ENCODE results near the gene HRCT1.
"Not testable (repeated sequence)": the region's sequence is repeated elsewhere in the genome, so short reads cannot be mapped to it uniquely, and the experiment has no call there.

Gene HRCT1

DNA sequence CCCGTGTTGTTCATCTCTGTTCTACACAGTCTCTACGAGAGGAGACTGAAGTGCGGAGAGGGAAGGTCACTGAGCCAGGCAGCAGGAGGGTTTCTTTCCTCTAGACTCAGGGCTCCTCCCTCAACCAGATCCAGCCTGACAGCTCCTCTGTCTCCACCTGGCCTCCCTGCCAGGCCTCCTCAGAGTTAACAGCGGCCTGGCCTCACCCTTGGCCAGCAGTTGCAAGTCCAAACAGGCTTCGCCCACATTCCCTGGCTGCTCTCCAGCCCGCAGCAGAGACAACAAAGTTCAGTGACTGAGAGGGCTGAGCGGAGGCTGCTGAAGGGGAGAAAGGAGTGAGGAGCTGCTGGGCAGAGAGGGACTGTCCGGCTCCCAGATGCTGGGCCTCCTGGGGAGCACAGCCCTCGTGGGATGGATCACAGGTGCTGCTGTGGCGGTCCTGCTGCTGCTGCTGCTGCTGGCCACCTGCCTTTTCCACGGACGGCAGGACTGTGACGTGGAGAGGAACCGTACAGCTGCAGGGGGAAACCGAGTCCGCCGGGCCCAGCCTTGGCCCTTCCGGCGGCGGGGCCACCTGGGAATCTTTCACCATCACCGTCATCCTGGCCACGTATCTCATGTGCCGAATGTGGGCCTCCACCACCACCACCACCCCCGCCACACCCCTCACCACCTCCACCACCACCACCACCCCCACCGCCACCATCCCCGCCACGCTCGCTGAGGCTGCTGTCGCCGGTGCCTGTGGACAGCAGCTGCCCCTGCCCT, at the start of gene HRCT1:
Gene HRCT1, plus strand, starts transcription at position 291 of the 768 bp plus-strand sequence. Its CDS starts 86 bp downstream, at position 377.
- no peak for DNase-seq (ENCODE audit: low read depth in 2 of 2)

- no peak for DNase-seq (ENCODE audit: low read depth in 2 of 2)
Measured at GRCh38 chr9:35856206-35856605, 49.8 kb upstream of the HRCT1 start.

DNA sequence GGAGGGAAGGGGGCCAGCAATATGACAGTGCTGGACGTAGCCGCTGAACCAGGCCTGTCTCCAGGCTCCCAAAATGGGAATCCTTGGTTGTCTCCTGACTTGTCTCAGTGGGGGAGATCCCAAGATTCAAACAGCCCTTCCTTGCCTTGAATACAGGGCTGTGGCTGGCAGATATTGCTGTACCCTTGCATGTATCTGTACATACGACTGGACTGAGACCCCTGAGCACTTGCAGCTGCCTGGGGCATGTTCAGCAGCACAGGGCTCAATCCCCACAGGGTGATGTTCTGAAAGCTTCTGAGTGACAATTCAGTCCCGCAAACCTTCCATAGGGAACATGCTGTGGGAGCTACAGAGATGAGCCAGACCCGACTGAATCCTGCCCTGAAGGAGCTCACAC, 49.1 kb upstream of the HRCT1 start:
- DNase-seq (ENCODE audit: low read depth in 2 of 2), result no peak

GRCh38 chr9:35858458-35858857, 47.5 kb upstream of the HRCT1 start:
- DNase-seq (ENCODE audit: low read depth in 2 of 2), result no peak

- DNase-seq (ENCODE audit: low read depth in 2 of 2), result no peak
Measured at GRCh38 chr9:35859310-35859989, 46.6 kb upstream of the HRCT1 start.

DNA sequence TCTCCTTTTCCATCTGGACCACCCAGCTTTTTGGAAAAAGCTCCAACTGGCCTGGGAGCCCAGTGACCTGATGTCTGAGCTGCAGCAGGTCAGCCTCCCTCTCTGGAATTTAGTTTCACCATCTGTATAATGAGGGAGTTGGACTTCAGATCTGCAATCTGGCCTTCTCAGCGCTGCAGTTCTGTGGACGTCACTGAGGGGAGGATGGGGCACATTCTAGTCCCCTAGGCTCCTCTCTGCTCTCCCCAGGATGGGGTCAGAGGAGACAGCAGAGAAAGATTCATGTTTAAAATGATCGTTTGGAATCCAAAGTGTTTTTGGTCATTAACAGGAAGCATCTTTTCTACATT, 46.0 kb upstream of the HRCT1 start:
- no peak for DNase-seq (ENCODE audit: low read depth in 2 of 2)

DNA sequence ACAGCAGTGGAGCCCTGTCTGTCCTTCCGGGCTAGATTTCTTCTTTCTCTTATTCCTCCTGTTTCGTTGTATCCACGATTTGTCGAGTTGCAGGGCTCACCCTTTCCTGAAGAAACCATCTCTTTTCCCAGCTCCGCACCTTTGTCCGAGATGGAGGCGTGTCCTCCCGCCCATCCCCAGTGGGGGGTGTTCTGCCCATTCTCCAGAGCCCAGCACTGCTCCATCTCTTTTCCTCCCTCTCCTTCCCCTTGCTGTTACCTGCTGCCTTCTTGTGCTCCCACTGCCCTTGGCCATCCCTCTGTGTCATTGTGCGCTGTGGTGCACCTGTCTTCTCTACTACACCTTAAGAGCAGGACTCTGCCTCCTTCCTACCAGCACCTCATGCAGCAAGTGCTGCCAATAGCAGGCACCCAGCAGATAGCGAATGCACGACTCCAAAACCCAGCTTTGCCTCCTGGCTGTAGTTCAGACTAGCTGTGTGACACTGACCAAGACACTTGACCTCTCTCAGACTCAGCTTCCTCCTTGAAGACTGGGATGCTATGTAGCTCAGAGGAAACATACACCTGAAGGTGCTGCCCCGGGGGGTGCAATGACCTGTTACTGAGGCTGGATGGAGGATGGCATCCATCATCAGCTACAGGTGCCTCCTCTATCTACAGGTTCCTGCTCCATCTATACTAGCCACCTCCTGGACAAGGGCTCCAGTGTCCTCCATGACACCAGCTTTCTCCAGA, 44.7 kb upstream of the HRCT1 start:
- no peak for DNase-seq (ENCODE audit: low read depth in 2 of 2)

DNA sequence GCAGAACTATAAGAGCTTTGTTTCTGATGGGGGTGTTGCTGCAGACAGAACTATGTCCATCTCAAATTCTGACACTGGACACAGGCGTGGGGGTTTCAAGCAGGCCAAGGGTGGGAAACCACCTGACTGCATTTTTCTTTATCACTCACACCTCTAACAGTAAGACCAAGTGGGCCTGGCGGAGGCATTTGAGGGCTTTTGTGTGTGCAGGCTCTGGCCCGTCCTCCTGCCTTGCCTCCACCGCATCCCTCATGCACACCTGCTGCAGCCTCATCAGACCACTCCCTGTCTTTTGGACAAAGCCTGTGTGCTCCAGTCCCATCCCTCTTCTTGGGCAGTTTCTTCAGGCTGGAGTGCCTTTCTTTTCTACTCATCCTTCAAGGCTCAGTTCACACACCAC, 43.7 kb upstream of the HRCT1 start:
- no peak for DNase-seq (ENCODE audit: low read depth in 2 of 2)

DNA sequence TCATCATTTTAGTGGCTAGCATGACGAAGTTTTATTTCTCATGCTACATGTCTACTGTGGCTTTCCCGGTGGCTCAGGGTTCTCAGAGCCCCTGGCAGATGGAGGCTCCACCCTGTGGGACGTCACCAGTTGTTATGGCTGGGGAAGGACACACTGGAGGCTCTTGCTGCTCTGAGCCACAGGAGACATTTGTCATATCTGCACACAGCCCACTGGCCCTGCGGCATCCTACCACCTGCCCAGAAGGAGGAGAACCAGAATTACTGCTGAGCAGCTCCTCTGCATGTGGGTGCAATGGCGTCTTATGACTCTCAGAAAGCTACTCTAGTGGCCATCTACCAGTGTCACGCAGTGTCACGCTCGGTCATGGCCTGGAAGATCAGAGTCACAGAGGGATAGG, 42.4 kb upstream of the HRCT1 start:
- no peak for DNase-seq (ENCODE audit: low read depth in 2 of 2)

GRCh38 chr9:35864695-35865255, 41.2 kb upstream of the HRCT1 start:
- DNase-seq (ENCODE audit: low read depth in 2 of 2), result no peak

DNA sequence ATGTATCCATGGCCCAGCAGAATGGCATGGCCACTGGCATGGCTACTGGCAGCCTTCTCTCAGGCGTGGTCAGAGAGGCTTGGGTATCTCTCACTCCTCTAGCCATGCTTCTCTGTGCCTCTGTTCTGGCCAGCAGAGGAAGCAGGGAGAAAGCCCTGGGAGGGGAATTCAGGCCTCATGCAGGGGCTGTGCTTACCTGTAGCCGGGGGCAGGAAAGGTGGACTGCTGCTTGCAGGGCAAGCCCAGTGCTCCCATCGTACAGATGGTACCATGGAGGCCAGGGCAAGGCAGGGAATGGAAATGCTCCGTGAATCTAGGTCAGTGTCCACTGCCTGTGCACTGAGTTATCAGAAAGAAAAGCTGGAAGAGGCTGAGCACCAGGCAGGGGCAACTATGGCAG, 38.5 kb upstream of the HRCT1 start:
- DNase-seq (ENCODE audit: low read depth in 2 of 2), result no peak

- DNase-seq (ENCODE audit: low read depth in 2 of 2), result no peak
Measured at GRCh38 chr9:35868933-35869332, 37.1 kb upstream of the HRCT1 start.

GRCh38 chr9:35869621-35870216, 36.3 kb upstream of the HRCT1 start:
- no peak for DNase-seq (ENCODE audit: low read depth in 2 of 2)

- no peak for DNase-seq (ENCODE audit: low read depth in 2 of 2)
Measured at GRCh38 chr9:35870351-35870923, 35.6 kb upstream of the HRCT1 start, which contains the start of gene OR13J1. TSS of gene OR13J1 (minus strand) at chr9:35870401. CDS start at chr9:35870401, 0 bp downstream.

DNA sequence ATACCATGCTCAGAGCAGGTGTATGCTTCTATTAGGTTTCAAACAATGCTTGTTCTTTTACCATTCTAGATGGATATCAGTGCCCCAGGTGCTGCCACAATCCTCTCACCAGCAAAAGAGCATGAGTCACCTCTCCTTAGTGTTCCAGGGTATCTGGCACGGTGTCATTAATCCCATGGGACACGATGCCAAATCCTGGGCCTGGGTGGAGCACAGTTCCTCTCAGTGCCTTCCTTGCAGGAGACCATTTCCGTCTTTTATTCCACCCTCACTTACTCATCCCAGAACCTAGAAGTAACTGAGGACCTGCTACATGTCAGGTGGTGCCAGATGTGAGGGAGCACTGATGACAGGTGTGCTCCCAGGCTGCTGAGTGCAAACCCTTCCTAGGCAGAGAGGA, 34.5 kb upstream of the HRCT1 start:
- DNase-seq (ENCODE audit: low read depth in 2 of 2), result no peak

DNA sequence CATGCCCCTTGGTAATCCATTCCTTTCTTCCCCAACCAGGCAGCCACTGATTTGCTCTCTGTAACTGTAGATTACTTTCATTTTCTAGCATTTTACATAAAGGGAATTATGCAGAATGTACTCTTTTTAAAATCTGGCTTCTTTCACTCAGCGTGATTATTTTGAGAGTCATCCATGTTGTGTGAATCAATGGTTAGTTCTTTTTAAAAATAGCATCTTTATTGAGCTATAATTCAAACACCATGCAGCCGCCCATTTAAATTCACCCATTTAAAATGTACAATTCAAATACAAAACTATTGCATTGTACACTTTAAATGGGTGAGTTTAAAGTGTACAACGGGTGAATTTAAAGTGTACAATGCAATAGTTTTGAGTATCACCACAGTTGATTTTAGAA, 33.5 kb upstream of the HRCT1 start:
- DNase-seq (ENCODE audit: low read depth in 2 of 2), result no peak

GRCh38 chr9:35882263-35882848, 23.6 kb upstream of the HRCT1 start:
- DNase-seq (ENCODE audit: low read depth in 2 of 2), result peak; percentile 36 to 57

GRCh38 chr9:35882996-35883395, 23.0 kb upstream of the HRCT1 start:
- no peak for DNase-seq (ENCODE audit: low read depth in 2 of 2)

GRCh38 chr9:35884908-35885307, 21.1 kb upstream of the HRCT1 start:
- not testable (repeated sequence) for DNase-seq (ENCODE audit: low read depth in 2 of 2)

DNA sequence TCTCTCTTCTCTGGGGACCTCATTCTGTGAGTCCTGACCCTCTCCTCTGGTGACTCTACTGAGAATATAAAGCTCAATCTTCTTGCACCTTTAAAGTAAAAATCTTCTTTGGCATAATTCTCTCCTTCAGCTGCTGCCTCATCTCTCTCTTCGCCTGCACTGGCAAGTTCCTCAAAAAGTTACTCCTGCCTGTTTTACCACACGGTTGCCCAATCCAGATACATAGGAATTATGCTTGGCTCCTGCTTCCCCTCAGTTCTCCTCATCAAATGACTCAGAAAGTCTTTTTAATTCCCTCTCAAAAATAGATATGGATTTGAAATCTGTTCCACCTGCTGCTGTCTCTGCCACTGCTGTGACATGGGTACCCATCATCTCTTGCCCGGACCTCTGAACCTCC, 14.4 kb upstream of the HRCT1 start:
- DNase-seq (ENCODE audit: low read depth in 2 of 2), result no peak

DNA sequence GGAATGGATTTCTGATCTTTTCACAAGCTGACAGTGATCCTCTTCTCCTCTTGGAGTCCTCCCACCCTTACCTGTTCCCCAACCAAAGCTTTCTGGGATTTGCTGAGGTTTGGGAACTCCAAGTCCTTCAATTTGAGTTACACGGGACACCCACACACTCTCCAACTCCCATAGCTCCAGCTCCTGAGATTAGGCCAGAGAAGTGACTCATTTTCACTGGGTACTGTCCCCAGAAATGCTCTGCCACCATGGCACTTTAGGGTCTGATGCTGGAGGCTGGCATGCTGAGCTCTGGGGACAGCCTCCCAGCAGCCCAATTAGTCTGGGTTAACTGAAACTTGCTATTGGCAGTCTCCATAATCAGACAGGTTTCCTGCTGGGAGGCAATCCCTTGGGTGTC, 14.0 kb upstream of the HRCT1 start:
- DNase-seq (ENCODE audit: low read depth in 2 of 2), result no peak

All from stimulated activated CD8-positive, alpha-beta memory T cell treated with anti-CD3 and anti-CD28 coated beads, Interleukin-15, amount 100 ng/mL, for 48 hours (primary cell).